PC-3 (cell line): ENCODE measurements around the gene SNX21. TPM values are rescaled to one million over a fixed set of nuclear protein-coding genes. Genes with fewer than 3 reads are reported as not detected.

Source experiments
- ATAC-seq: fragments of 200-7000 bp; cut with Tn5 transposase; 2 replicates; pipeline ENCODE4 v1.9.1; 2020; ENCODE audit warnings: mild to moderate bottlenecking, moderate library complexity
- BruUV-seq: library from RNA; stranded (reverse); fragments of 400-500 nt; replicated peaks from 2 replicates; lab custom pipeline; 2021; lab: Mats Ljungman, UMichigan
- CTCF ChIA-PET: fragments of 300-600 bp; sonication (Branson Sonifier 250); formaldehyde crosslinking; loops from one replicate; lab custom pipeline; 2022; ENCODE audit warnings: antibody characterized with exemption; lab: Charles Lee
- POLR2A ChIA-PET: fragments of 300-600 bp; sonication (Branson Sonifier 250); formaldehyde crosslinking; loops from one replicate; lab custom pipeline; 2022; ENCODE audit warnings: antibody characterized with exemption; ENCODE audit not compliant: unreplicated experiment; lab: Charles Lee
- DNase-seq: peaks from one replicate; pipeline ENCODE4 v3.0.0-alpha.2; 2015
- H2AFZ ChIP-seq: fragments of 300-600 bp; sonication (generic); 2 replicates; pipeline ENCODE4 v1.6.0; 2016; ENCODE audit warnings: antibody characterized with exemption, low read length
- H3F3A ChIP-seq: fragments of 300-600 bp; sonication (generic); one replicate; pipeline ENCODE4 v1.6.0; 2017; ENCODE audit warnings: antibody characterized with exemption, low read length, control low read depth, mild to moderate bottlenecking; ENCODE audit not compliant: unreplicated experiment
- H3K27ac ChIP-seq: fragments of 300-600 bp; sonication (generic); 2 replicates; pipeline ENCODE4 v1.5.1; 2016; ENCODE audit warnings: mild to moderate bottlenecking, low read length
- H3K27me3 ChIP-seq: fragments of 300-600 bp; sonication (generic); 2 replicates; pipeline ENCODE4 v1.6.1; 2016; ENCODE audit warnings: low read length, mixed read lengths
- H3K36me3 ChIP-seq: fragments of 300-600 bp; sonication (generic); 2 replicates; pipeline ENCODE4 v1.6.1; 2016; ENCODE audit warnings: low read depth, mixed run types, low read length, mixed read lengths
- H3K4me1 ChIP-seq: fragments of 300-600 bp; sonication (generic); 2 replicates; pipeline ENCODE4 v1.5.1; 2016; ENCODE audit warnings: low read length; ENCODE audit not compliant: insufficient read depth
- H3K4me2 ChIP-seq: fragments of 300-600 bp; sonication (generic); 2 replicates; pipeline ENCODE4 v1.6.0; 2016; ENCODE audit warnings: low read length
- H3K4me3 ChIP-seq: fragments of 300-600 bp; sonication (generic); 2 replicates; pipeline ENCODE4 v1.5.1; 2016; ENCODE audit warnings: mild to moderate bottlenecking, low read length, mixed read lengths
- H3K79me2 ChIP-seq: fragments of 300-600 bp; sonication (generic); 2 replicates; pipeline ENCODE4 v1.6.1; 2017; ENCODE audit warnings: low read length, mixed read lengths
- H3K9ac ChIP-seq: fragments of 300-600 bp; sonication (generic); 2 replicates; pipeline ENCODE4 v1.6.0; 2016; ENCODE audit warnings: mild to moderate bottlenecking, low read length
- H3K9me2 ChIP-seq: fragments of 300-600 bp; sonication (generic); replicated peaks from 2 replicates; pipeline ENCODE4 v1.6.1; 2016; ENCODE audit warnings: mixed run types, low read length, mixed read lengths
- H3K9me3 ChIP-seq: fragments of 300-600 bp; sonication (generic); 2 replicates; pipeline ENCODE4 v1.6.1; 2016; ENCODE audit warnings: low read length, mixed read lengths
- H4K20me1 ChIP-seq: fragments of 300-600 bp; sonication (generic); 2 replicates; pipeline ENCODE4 v1.6.1; 2016; ENCODE audit warnings: low read length, mixed read lengths
- EZH2 ChIP-seq: fragments of 300-600 bp; sonication (generic); IDR thresholded peaks from one replicate; pipeline ENCODE4 v1.6.1; 2017; ENCODE audit warnings: antibody characterized with exemption, mild to moderate bottlenecking, low read length; ENCODE audit not compliant: unreplicated experiment
- EZH2phosphoT487 ChIP-seq: fragments of 300-600 bp; sonication (generic); IDR thresholded peaks from 2 replicates; pipeline ENCODE4 v1.6.1; 2018; ENCODE audit warnings: mild to moderate bottlenecking, antibody characterized with exemption, low read length, borderline replicate concordance
- intact Hi-C: fragments of 100-400 bp; cut with micrococcal nuclease; formaldehyde crosslinking; loops from 2 replicates; pipeline ENCODE4 v1.9.0; 2023
- total RNA-seq: library from RNA; depleted of rRNA; stranded (reverse); fragments of >200 nt; gene quantifications from 2 replicates; pipeline ENCODE4 v1.2.3, GENCODE V29; 2014
- TF ChIP-seq, protein P1 (sequence below): fragments of 300-600 bp; sonication (generic); conservative IDR thresholded peaks from 2 replicates; pipeline ENCODE4 v1.5.1; 2017; ENCODE audit warnings: antibody characterized with exemption, low read depth, mild to moderate bottlenecking, low read length

SNX21 gene
- total RNA-seq, 1 experiment from 2014 or later: 90.1 TPM

DNA sequence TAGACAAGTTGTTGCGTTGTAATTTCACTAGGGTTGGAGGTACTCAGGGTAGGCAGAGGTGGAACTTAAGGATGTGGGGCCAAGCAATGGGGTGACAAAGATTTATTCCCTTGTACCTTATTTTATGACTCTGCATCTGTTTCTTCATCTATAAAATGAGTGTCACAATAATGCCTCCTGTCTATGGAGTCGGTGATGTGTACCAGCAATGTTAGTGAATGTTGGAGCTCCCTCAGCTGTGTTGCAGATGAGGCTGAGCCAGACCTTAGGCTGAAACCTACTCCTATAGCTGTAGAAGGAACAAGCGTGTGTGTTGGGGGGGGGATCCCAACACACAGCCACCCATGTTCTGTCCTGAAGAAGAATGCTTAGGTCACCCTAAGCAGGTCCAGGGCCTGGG, 16.6 kb upstream of the SNX21 start:
- CTCF ChIA-PET: no interaction called here

DNA sequence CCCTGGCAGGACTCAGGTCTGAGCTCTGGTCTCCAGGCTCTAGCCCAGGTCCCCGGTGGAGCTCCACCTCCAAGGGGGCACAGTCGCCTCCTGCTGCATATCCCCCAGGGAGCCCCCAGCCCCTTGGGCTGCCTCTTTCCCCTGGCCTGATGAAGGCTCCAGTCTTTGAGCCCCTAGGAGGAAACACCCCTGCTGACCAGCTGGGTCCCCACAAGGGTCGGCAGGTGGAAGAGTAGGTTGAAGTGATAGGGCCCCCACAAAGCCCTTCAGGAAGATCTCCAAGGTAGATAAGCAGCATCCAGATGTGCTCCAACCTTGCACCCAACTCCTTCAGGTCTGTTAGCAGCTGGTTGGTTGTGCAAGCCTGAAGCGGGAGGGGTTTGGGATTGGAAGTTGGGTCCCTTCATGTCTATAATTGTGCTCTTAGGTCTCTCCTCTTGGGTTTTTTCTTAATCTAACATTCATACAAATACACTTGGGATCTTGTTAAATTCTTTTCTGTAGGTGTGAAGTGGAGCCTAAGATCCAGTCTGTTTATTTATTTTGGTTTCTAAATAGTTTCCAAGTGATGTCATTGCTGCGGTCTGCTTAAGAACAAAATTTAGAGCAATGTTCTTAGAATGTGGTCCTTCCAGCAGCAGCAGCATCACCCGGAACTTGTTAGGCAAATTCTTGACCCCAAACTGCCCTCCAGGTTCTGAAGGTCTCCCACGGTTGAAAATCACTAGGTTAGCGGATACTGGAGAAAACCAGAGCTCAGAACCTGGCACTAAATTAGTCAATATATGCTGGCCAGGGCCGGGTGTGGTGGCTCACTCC, 16.0 kb upstream of the SNX21 start:
- Histone ChIP-seq H3K27me3 (no peaks in the 10 kb centered on the region), H4K20me1 (peaks cover 11% of the 10 kb centered on the region; the same call in 1 of the 2 replicates), H2AFZ (no peak overlapping the region), H3K9ac (no peak overlapping the region), H3K79me2 (peaks cover 33% of the 10 kb centered on the region), H3K4me1 (peaks cover 32% of the 10 kb centered on the region; the same call in 1 of the 2 replicates), H3K36me3 (peaks cover 30% of the 10 kb centered on the region), H3K4me2 (no peak overlapping the region), H3K4me3 (no peak overlapping the region), H3K27ac (0 out of 2 replicates have a peak overlapping the region, but pooled peaks have one; percentile 1), H3K9me2 (no peaks in the 10 kb centered on the region), H3K9me3 (no peaks in the 10 kb centered on the region), H3F3A (peaks cover 11% of the 10 kb centered on the region)
- intact Hi-C loops: loop anchor here (10.0 kb wide), 1 partner anchor 117 kb away; the partner anchor contains the start of gene PCIF1
- ChIA-PET CTCF (no interaction called here), POLR2A (interaction anchor here (0.6 kb wide), 1 partner anchor 932 kb away, joined by 3 read pairs; the partner anchor contains the start of gene YWHAB)
- DNase-seq: peak; percentile 45
- TF ChIP-seq, protein P1, sequence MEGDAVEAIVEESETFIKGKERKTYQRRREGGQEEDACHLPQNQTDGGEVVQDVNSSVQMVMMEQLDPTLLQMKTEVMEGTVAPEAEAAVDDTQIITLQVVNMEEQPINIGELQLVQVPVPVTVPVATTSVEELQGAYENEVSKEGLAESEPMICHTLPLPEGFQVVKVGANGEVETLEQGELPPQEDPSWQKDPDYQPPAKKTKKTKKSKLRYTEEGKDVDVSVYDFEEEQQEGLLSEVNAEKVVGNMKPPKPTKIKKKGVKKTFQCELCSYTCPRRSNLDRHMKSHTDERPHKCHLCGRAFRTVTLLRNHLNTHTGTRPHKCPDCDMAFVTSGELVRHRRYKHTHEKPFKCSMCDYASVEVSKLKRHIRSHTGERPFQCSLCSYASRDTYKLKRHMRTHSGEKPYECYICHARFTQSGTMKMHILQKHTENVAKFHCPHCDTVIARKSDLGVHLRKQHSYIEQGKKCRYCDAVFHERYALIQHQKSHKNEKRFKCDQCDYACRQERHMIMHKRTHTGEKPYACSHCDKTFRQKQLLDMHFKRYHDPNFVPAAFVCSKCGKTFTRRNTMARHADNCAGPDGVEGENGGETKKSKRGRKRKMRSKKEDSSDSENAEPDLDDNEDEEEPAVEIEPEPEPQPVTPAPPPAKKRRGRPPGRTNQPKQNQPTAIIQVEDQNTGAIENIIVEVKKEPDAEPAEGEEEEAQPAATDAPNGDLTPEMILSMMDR: no peak
- no peak for TF ChIP-seq EZH2
- TF ChIP-seq EZH2phosphoT487: no peak
- ATAC-seq: no peak; the same call in 1 of the 2 replicates
- no TSS peak for BruUV-seq

More for the DNA sequence above, 16.6 kb upstream of the SNX21 start:
- no peak overlapping the region for H2AFZ ChIP-seq
- peaks cover 30% of the 10 kb centered on the region for H3K36me3 ChIP-seq
- peaks cover 11% of the 10 kb centered on the region for H3F3A ChIP-seq
- ATAC-seq: no peak
- H3K4me2 ChIP-seq: no peak overlapping the region
- POLR2A ChIA-PET: interaction anchor here (0.6 to 0.8 kb wide), 2 partner anchors 17 to 932 kb away, joined by 3 read pairs; partner anchors contain the start of gene YWHAB
- H3K4me3 ChIP-seq: no peak overlapping the region
- no TSS peak for BruUV-seq
- no peak for TF ChIP-seq EZH2phosphoT487
- DNase-seq: no peak
- no peaks in the 10 kb centered on the region for H3K9me2 ChIP-seq
- H3K27me3 ChIP-seq: no peaks in the 10 kb centered on the region
- intact Hi-C loops: loop anchor here (10.0 kb wide), 1 partner anchor 118 kb away; the partner anchor contains the start of gene PCIF1
- no peak overlapping the region for H3K9ac ChIP-seq
- peaks cover 32% of the 10 kb centered on the region for H3K4me1 ChIP-seq
- H4K20me1 ChIP-seq: peaks cover 11% of the 10 kb centered on the region; the same call in 1 of the 2 replicates
- H3K79me2 ChIP-seq: peaks cover 35% of the 10 kb centered on the region
- H3K27ac ChIP-seq: no peak overlapping the region
- no peaks in the 10 kb centered on the region for H3K9me3 ChIP-seq

DNA sequence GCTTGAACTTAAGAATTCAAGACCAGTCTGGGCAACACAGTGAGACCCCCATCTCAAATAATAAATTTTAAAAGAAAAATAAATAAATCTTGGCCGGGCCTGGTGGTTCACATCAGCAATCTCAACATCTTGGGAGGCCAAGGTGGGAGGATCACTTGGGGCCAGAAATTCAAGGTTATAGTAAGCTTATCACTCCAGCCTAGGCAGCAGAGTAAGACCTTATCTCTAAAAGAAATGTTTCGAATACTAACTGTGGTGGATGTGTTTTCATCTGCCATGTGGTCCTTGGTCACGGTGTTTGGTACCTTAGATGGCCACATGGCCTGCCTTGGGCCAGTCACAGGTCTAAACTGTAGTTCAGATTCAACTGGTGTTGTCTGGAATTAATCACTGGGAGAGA, 15.4 kb upstream of the SNX21 start:
- Histone ChIP-seq H3K9me2 (no peaks in the 10 kb centered on the region), H3K4me1 (peaks cover 38% of the 10 kb centered on the region; the same call in 1 of the 2 replicates), H3K27ac (no peak overlapping the region), H3K4me2 (no peak overlapping the region), H3K27me3 (no peaks in the 10 kb centered on the region), H2AFZ (no peak overlapping the region), H3K9ac (no peak overlapping the region), H3K79me2 (peaks cover 26% of the 10 kb centered on the region), H4K20me1 (peaks cover 11% of the 10 kb centered on the region; the same call in 1 of the 2 replicates), H3K36me3 (peaks cover 29% of the 10 kb centered on the region), H3F3A (peaks cover 11% of the 10 kb centered on the region), H3K9me3 (no peaks in the 10 kb centered on the region), H3K4me3 (no peak overlapping the region)
- ChIA-PET CTCF (no interaction called here), POLR2A (no interaction called here)
- no TSS peak for BruUV-seq
- intact Hi-C loops: loop anchor here (10.0 kb wide), 1 partner anchor 117 kb away; the partner anchor contains the start of gene PCIF1
- TF ChIP-seq EZH2phosphoT487 (no peak), EZH2 (no peak)
- TF ChIP-seq, protein P1: no peak
- no peak for ATAC-seq
- no peak for DNase-seq
